Measurements from ENCODE around the gene ITGA2B. TPM values are rescaled to one million over a fixed set of nuclear protein-coding genes. Genes with fewer than 3 reads are reported as not detected.

The ITGA2B gene
- total and polyA plus RNA-seq, 4 donors: 1.4 to 9.2 (median 4.2) TPM

DNA sequence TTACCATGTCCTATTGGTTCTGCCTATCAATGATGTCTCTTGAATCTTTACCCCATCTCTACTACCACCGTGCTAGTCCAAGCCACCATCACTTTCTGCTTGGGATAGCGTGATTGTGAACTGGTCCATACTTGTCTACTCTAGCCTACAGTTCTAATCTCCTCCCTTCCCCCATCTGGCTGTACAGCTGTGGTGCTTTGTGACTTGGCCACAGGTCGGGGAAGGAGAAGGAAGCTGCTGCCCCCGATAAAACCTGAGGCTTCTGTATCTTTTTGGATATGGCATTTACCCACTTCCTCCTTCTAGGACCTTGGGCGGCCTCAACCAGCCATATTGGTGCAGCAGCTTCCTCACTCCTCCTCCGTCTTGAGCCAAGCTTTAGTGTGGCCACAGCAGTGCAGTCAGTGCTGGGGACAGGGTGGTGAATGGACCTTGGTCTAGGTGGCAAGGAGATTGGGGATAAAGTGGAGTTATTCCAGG, 314 bp upstream of the ITGA2B start:
- TF ChIP-seq, protein P1, sequence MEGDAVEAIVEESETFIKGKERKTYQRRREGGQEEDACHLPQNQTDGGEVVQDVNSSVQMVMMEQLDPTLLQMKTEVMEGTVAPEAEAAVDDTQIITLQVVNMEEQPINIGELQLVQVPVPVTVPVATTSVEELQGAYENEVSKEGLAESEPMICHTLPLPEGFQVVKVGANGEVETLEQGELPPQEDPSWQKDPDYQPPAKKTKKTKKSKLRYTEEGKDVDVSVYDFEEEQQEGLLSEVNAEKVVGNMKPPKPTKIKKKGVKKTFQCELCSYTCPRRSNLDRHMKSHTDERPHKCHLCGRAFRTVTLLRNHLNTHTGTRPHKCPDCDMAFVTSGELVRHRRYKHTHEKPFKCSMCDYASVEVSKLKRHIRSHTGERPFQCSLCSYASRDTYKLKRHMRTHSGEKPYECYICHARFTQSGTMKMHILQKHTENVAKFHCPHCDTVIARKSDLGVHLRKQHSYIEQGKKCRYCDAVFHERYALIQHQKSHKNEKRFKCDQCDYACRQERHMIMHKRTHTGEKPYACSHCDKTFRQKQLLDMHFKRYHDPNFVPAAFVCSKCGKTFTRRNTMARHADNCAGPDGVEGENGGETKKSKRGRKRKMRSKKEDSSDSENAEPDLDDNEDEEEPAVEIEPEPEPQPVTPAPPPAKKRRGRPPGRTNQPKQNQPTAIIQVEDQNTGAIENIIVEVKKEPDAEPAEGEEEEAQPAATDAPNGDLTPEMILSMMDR (IDR thresholded peaks at IDR 0.05; ENCODE audit: control extremely low read depth, extremely low read depth): no peak
- H3K9me3 ChIP-seq (ENCODE audit: control insufficient read depth in 4 of 4, insufficient read depth in 3 of 4, low read length in 3 of 4): no peaks in the 10 kb centered on the region
- H3K4me1 ChIP-seq (ENCODE audit: control insufficient read depth in 5 of 5, insufficient read depth in 5 of 5, low read length in 5 of 5): peaks cover 0 to 13% (median 0%) of the 10 kb centered on the region in 5 donors
- 30 to 67% methylated on average over 6 of the region's 6 CpGs for WGBS, 2 donors
- no peaks in the 10 kb centered on the region for H3K27me3 ChIP-seq (ENCODE audit: control insufficient read depth in 3 of 3, insufficient read depth in 3 of 3, low read length in 2 of 3)
- no peak overlapping the region for H3K27ac ChIP-seq (ENCODE audit: low read depth in 1 of 2, low read length in 1 of 2)
- H3K9ac ChIP-seq (ENCODE audit: insufficient read depth in 1 of 2, low read length in 2 of 2): no peak overlapping the region
- ATAC-seq (ENCODE audit: insufficient read depth, low FRiP score): no peak
- DNase-seq: no peak
- no peaks in the 10 kb centered on the region for H3K36me3 ChIP-seq (ENCODE audit: control insufficient read depth in 4 of 4, insufficient read depth in 4 of 4, low read length in 4 of 4)
- H3K4me3 ChIP-seq: no peak overlapping the region

GRCh38 chr17:44387804-44388203, 1.6 kb downstream of the ITGA2B start:
- Histone ChIP-seq H3K36me3 (ENCODE audit: control insufficient read depth in 4 of 4, insufficient read depth in 4 of 4, low read length in 4 of 4) (no peaks in the 10 kb centered on the region), H3K4me3 (no peak overlapping the region), H3K9ac (ENCODE audit: insufficient read depth in 1 of 2, low read length in 2 of 2) (no peak overlapping the region), H3K27ac (ENCODE audit: low read depth in 1 of 2, low read length in 1 of 2) (no peak overlapping the region), H3K4me1 (ENCODE audit: control insufficient read depth in 5 of 5, insufficient read depth in 5 of 5, low read length in 5 of 5) (peaks cover 0 to 16% (median 0%) of the 10 kb centered on the region in 5 donors), H3K27me3 (ENCODE audit: control insufficient read depth in 3 of 3, insufficient read depth in 3 of 3, low read length in 2 of 3) (peaks cover 0 to 16% (median 3%) of the 10 kb centered on the region in 3 donors), H3K9me3 (ENCODE audit: control insufficient read depth in 4 of 4, insufficient read depth in 3 of 4, low read length in 3 of 4) (no peaks in the 10 kb centered on the region)
- ATAC-seq (ENCODE audit: insufficient read depth, low FRiP score) (no peak), DNase-seq (no peak)
- WGBS, 2 donors: 86 to 91% methylated on average over 2 of the region's 2 CpGs
- TF ChIP-seq, protein P1 (IDR thresholded peaks at IDR 0.05; ENCODE audit: control extremely low read depth, extremely low read depth): no peak

DNA sequence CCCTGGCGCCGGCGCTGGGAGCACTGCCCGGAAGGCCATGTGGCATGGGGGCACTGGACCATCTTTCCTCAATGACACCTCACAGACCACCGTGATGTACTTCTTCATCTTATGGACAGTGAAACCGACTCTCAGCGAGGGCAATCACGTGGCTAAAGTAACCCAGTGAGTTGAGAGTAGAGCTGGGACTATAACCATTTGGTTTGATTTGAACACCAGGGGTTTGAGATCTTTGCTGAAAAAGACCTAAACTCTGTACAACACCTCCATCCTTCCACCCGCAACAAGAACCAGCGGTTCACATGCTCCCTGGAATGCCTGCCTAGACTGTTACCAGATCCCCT, 3.3 kb downstream of the ITGA2B start:
- Histone ChIP-seq H3K9me3 (ENCODE audit: control insufficient read depth in 4 of 4, insufficient read depth in 3 of 4, low read length in 3 of 4) (no peaks in the 10 kb centered on the region), H3K4me3 (no peak overlapping the region), H3K27ac (ENCODE audit: low read depth in 1 of 2, low read length in 1 of 2) (no peak overlapping the region), H3K36me3 (ENCODE audit: control insufficient read depth in 4 of 4, insufficient read depth in 4 of 4, low read length in 4 of 4) (no peaks in the 10 kb centered on the region), H3K9ac (ENCODE audit: insufficient read depth in 1 of 2, low read length in 2 of 2) (no peak overlapping the region), H3K27me3 (ENCODE audit: control insufficient read depth in 3 of 3, insufficient read depth in 3 of 3, low read length in 2 of 3) (peaks cover 0 to 19% (median 3%) of the 10 kb centered on the region in 3 donors), H3K4me1 (ENCODE audit: control insufficient read depth in 5 of 5, insufficient read depth in 5 of 5, low read length in 5 of 5) (peaks cover 0 to 16% (median 0%) of the 10 kb centered on the region in 5 donors)
- TF ChIP-seq, protein P1 (IDR thresholded peaks at IDR 0.05; ENCODE audit: control extremely low read depth, extremely low read depth): no peak
- DNase-seq (no peak), ATAC-seq (ENCODE audit: insufficient read depth, low FRiP score) (no peak)
- 36 to 60% methylated on average over 10 of the region's 10 CpGs for WGBS, 2 donors
